CD4-positive, alpha-beta T cell (primary cell): ENCODE results near the gene CXXC1. TPM values are rescaled to one million over a fixed set of nuclear protein-coding genes. Genes with fewer than 3 reads are reported as not detected.
A peak's percentile ranks its signal among the peaks of the same experiment; 100 is the strongest.

Experiments used
- ATAC-seq: fragments of 200-7000 bp; cut with Tn5 transposase; one replicate; pipeline ENCODE4 v1.10.0; 2022; ENCODE audit warnings: mild to moderate bottlenecking; ENCODE audit not compliant: poor library complexity
- CTCF ChIA-PET: fragments of 350-600 bp; sonication (Branson Sonifier 250); formaldehyde crosslinking; loops from one replicate; lab custom pipeline; 2021; ENCODE audit warnings: antibody characterized with exemption, inconsistent platforms; lab: Charles Lee
- POLR2A ChIA-PET: fragments of 350-600 bp; sonication (Branson Sonifier 250); formaldehyde crosslinking; loops from one replicate; lab custom pipeline; 2021; ENCODE audit warnings: antibody characterized with exemption, inconsistent platforms; lab: Charles Lee
- DNase-seq, 14 experiments: peaks; one replicate each; pipeline ENCODE4 v3.0.0-alpha.2; 2013 to 2020; ENCODE audit warnings: mixed read lengths in 2 of 14
- H3K27ac ChIP-seq, 2 donors: one replicate each; pipeline versions ENCODE4 v1.5.1 to v1.7.0; 2013; ENCODE audit warnings: low read length in 2 of 2, low read depth in 1 of 2, mild to moderate bottlenecking in 1 of 2
- H3K27me3 ChIP-seq, 2 experiments: 1 replicate in 1 of 2; 2 replicates in 1 of 2; pipeline versions ENCODE4 v1.6.1 to v1.7.0; 2013; ENCODE audit warnings: low read length in 2 of 2, control low read depth in 1 of 2, mild to moderate bottlenecking in 1 of 2, moderate library complexity in 1 of 2; ENCODE audit not compliant: insufficient read depth in 2 of 2, control insufficient read depth in 1 of 2
- H3K36me3 ChIP-seq: one replicate; pipeline ENCODE4 v1.6.1; 2013; ENCODE audit warnings: low read length, control low read depth; ENCODE audit not compliant: insufficient read depth
- H3K4me1 ChIP-seq: one replicate; pipeline ENCODE4 v1.6.1; 2013; ENCODE audit warnings: low read length, control low read depth; ENCODE audit not compliant: insufficient read depth
- H3K4me3 ChIP-seq: one replicate; pipeline ENCODE4 v1.5.1; 2013; ENCODE audit warnings: mild to moderate bottlenecking, low read length, moderate library complexity
- H3K9me3 ChIP-seq, 2 experiments: 1 replicate in 1 of 2; 2 replicates in 1 of 2; pipeline versions ENCODE4 v1.6.1 to v1.7.0; 2013; ENCODE audit warnings: low read length in 2 of 2, mild to moderate bottlenecking in 2 of 2, control low read depth in 1 of 2, moderate library complexity in 1 of 2; ENCODE audit not compliant: control insufficient read depth in 1 of 2, insufficient read depth in 1 of 2
- H3K27ac Mint-ChIP-seq: one replicate; pipeline ENCODE4 v1.8.0; 2020; ENCODE audit warnings: mixed read lengths
- H3K27me3 Mint-ChIP-seq: one replicate; pipeline ENCODE4 v1.8.0; 2021; ENCODE audit warnings: mixed read lengths
- H3K36me3 Mint-ChIP-seq: one replicate; pipeline ENCODE4 v1.8.0; 2021; ENCODE audit warnings: low read depth, mixed read lengths
- H3K4me1 Mint-ChIP-seq: one replicate; pipeline ENCODE4 v1.8.0; 2021; ENCODE audit warnings: low read depth, mixed read lengths
- H3K4me3 Mint-ChIP-seq: one replicate; pipeline ENCODE4 v1.8.0; 2020; ENCODE audit warnings: mild to moderate bottlenecking, mixed read lengths
- H3K9me3 Mint-ChIP-seq: one replicate; pipeline ENCODE4 v1.8.0; 2020; ENCODE audit warnings: mixed read lengths
- intact Hi-C, 2 experiments: fragments of 100-400 bp; cut with DNase I in 1 of 2; cut with micrococcal nuclease in 1 of 2; formaldehyde crosslinking; loops; one replicate each; pipeline versions ENCODE4 v1.15.1 to v1.9.0; 2023 to 2025; cut with DNase I, micrococcal nuclease
- total RNA-seq, 174 experiments: library from RNA in 2 of 174; stranded (reverse) in 2 of 174; gene quantifications; one replicate each; pipeline ENCODE4 v1.2.3 and lab custom pipeline; 2021 to 2026
- TF ChIP-seq, protein P1 (sequence below): fragments of 200-600 bp; IDR thresholded peaks from one replicate; pipeline ENCODE4 v1.8.0; 2022; ENCODE audit warnings: antibody characterized with exemption, mild to moderate bottlenecking

CXXC1 gene
- total RNA-seq, 2 experiments from 2014 or later = 120 to 128 TPM

GRCh38 chr18:50307738-50308470 is 20.4 kb upstream of the CXXC1 start:
- ChIA-PET CTCF (interaction anchor here (0.7 to 1.3 kb wide), 2 partner anchors 10 to 19 kb away, joined by 3 to 4 read pairs; no protein-coding TSS in a partner anchor), POLR2A (interaction anchor here (0.7 to 2.0 kb wide), 7 partner anchors 10 to 494 kb away, joined by 3 to 23 read pairs (median 5); partner anchors contain the start of gene MBD1)
- Histone ChIP-seq H3K9me3 (peaks cover 0 to 4% of the 10 kb centered on the region in 2 experiments), H3K36me3 (no peaks in the 10 kb centered on the region), H3K27ac (no peak overlapping the region), H3K4me3 (peak overlapping the region; percentile 56), H3K4me1 (peaks cover 12% of the 10 kb centered on the region), H3K27me3 (peaks cover 4 to 8% of the 10 kb centered on the region in 2 experiments)
- H3K4me3 Mint-ChIP-seq = peak overlapping the region; percentile 96
- peaks cover 20% of the 10 kb centered on the region for H3K4me1 Mint-ChIP-seq
- ATAC-seq = peak; percentile 99
- peaks cover 3% of the 10 kb centered on the region for H3K9me3 Mint-ChIP-seq
- peak; percentile 78 to 96 (median 88) for DNase-seq
- intact Hi-C loops = loop anchor here (1.0 to 10.0 kb wide), 6 partner anchors 20 to 567 kb away; partner anchors contain the start of genes CFAP53 (in 1 of the 2), CXXC1 (in 1 of the 2) and ME2 (in 1 of the 2)
- TF ChIP-seq, protein P1, sequence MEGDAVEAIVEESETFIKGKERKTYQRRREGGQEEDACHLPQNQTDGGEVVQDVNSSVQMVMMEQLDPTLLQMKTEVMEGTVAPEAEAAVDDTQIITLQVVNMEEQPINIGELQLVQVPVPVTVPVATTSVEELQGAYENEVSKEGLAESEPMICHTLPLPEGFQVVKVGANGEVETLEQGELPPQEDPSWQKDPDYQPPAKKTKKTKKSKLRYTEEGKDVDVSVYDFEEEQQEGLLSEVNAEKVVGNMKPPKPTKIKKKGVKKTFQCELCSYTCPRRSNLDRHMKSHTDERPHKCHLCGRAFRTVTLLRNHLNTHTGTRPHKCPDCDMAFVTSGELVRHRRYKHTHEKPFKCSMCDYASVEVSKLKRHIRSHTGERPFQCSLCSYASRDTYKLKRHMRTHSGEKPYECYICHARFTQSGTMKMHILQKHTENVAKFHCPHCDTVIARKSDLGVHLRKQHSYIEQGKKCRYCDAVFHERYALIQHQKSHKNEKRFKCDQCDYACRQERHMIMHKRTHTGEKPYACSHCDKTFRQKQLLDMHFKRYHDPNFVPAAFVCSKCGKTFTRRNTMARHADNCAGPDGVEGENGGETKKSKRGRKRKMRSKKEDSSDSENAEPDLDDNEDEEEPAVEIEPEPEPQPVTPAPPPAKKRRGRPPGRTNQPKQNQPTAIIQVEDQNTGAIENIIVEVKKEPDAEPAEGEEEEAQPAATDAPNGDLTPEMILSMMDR = no peak
- peak overlapping the region; percentile 74 for H3K27ac Mint-ChIP-seq
- peaks cover 29% of the 10 kb centered on the region for H3K27me3 Mint-ChIP-seq
- H3K36me3 Mint-ChIP-seq = no peaks in the 10 kb centered on the region

DNA sequence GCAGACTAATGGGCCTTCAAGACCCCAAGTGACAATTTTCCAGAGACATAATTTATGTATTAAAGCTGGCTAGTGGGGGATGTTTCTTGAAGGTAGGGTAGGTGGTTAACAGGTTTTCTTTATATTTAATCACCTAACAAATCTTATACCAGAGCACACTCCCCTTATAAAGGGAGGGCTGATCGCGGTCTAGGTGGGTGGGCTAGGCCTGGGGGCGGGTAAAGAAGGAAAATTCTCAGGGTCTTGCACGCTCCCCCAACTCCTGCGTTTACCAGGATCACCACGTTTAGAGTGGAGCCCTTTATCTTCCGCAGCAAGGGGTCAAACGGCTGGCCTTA is 19.9 kb upstream of the CXXC1 start:
- TF ChIP-seq, protein P1 = no peak
- intact Hi-C loops = loop anchor here (1.0 to 10.0 kb wide), 5 partner anchors 19 to 567 kb away; partner anchors contain the start of genes CFAP53 (in 1 of the 2), CXXC1 (in 1 of the 2) and ME2 (in 1 of the 2)
- H3K4me1 ChIP-seq = peaks cover 12% of the 10 kb centered on the region
- peaks cover 3% of the 10 kb centered on the region for H3K9me3 Mint-ChIP-seq
- ATAC-seq = peak; percentile 10
- peaks cover 7 to 10% of the 10 kb centered on the region in 2 experiments for H3K27me3 ChIP-seq
- peak overlapping the region; percentile 96 for H3K4me3 Mint-ChIP-seq
- no peak overlapping the region for H3K27ac ChIP-seq
- ChIA-PET CTCF (interaction anchor here (0.7 to 1.3 kb wide), 3 partner anchors 10 to 69 kb away, joined by 3 to 4 read pairs (median 3); no protein-coding TSS in a partner anchor), POLR2A (interaction anchor here (0.7 to 2.0 kb wide), 7 partner anchors 9 to 494 kb away, joined by 3 to 23 read pairs (median 5); partner anchors contain the start of gene MBD1)
- H3K36me3 ChIP-seq = no peaks in the 10 kb centered on the region
- H3K9me3 ChIP-seq = peaks cover 0 to 4% of the 10 kb centered on the region in 2 experiments
- peaks cover 20% of the 10 kb centered on the region for H3K4me1 Mint-ChIP-seq
- DNase-seq = no peak
- H3K36me3 Mint-ChIP-seq = no peaks in the 10 kb centered on the region
- peaks cover 34% of the 10 kb centered on the region for H3K27me3 Mint-ChIP-seq
- H3K27ac Mint-ChIP-seq = peak overlapping the region; percentile 74
- H3K4me3 ChIP-seq = peak overlapping the region; percentile 56

GRCh38 chr18:50306944-50307343 is 19.5 kb upstream of the CXXC1 start:
- Histone ChIP-seq H3K4me1 (peaks cover 12% of the 10 kb centered on the region), H3K4me3 (peak overlapping the region; percentile 56), H3K27me3 (peaks cover 7 to 10% of the 10 kb centered on the region in 2 experiments), H3K9me3 (peaks cover 0 to 4% of the 10 kb centered on the region in 2 experiments), H3K36me3 (no peaks in the 10 kb centered on the region), H3K27ac (no peak overlapping the region)
- DNase-seq = no peak
- TF ChIP-seq, protein P1 = no peak
- POLR2A ChIA-PET = interaction anchor here (1.0 to 2.0 kb wide), 4 partner anchors 25 to 493 kb away, joined by 3 to 23 read pairs (median 4); partner anchors contain the start of gene MBD1
- Mint-ChIP-seq H3K4me1 (peaks cover 20% of the 10 kb centered on the region), H3K36me3 (no peaks in the 10 kb centered on the region), H3K9me3 (peaks cover 3% of the 10 kb centered on the region), H3K27ac (no peak overlapping the region), H3K27me3 (peaks cover 37% of the 10 kb centered on the region), H3K4me3 (peak overlapping the region; percentile 96)
- CTCF ChIA-PET = interaction anchor here (1.0 to 1.3 kb wide), 2 partner anchors 18 to 70 kb away, joined by 3 to 4 read pairs; no protein-coding TSS in a partner anchor
- no peak for ATAC-seq
- intact Hi-C loops = loop anchor here (1.0 to 10.0 kb wide), 5 partner anchors 19 to 568 kb away; partner anchors contain the start of genes CFAP53 (in 1 of the 2), CXXC1 (in 1 of the 2) and ME2 (in 1 of the 2)
